ENCODE data around the gene ATP11A.

Gene ATP11A

GRCh38 chr13:112873851-112874750 lies 184.3 kb downstream of the ATP11A start:
- DNase-seq (ENCODE audit: low read depth) = peak; percentile 53

GRCh38 chr13:112874751-112875300 lies 185.0 kb downstream of the ATP11A start:
- H3K4me3 ChIP-seq (ENCODE audit: low read length) = no peak overlapping the region
- no peak for DNase-seq (ENCODE audit: low read depth)
- no peak for TF ChIP-seq CTCF (conservative IDR thresholded peaks at IDR 0.05; ENCODE audit: low read length)

More at GRCh38 chr13:112873851-112874750, 184.3 kb downstream of the ATP11A start:
- TF ChIP-seq CTCF (conservative IDR thresholded peaks at IDR 0.05; ENCODE audit: low read length) = peak; percentile 94
- H3K4me3 ChIP-seq (ENCODE audit: low read length) = no peak overlapping the region

GRCh38 chr13:112875627-112876026 lies 185.8 kb downstream of the ATP11A start:
- no peak for TF ChIP-seq CTCF (conservative IDR thresholded peaks at IDR 0.05; ENCODE audit: low read length)
- no peak overlapping the region for H3K4me3 ChIP-seq (ENCODE audit: low read length)
- DNase-seq (ENCODE audit: low read depth) = no peak

- DNase-seq (ENCODE audit: low read depth) = no peak
- H3K4me3 ChIP-seq (ENCODE audit: low read length) = no peak overlapping the region
- TF ChIP-seq CTCF (conservative IDR thresholded peaks at IDR 0.05; ENCODE audit: low read length) = no peak
Measured at GRCh38 chr13:112876305-112877000, 186.6 kb downstream of the ATP11A start.

- DNase-seq (ENCODE audit: low read depth) = no peak
Measured at GRCh38 chr13:112877066-112877465, 187.2 kb downstream of the ATP11A start.

GRCh38 chr13:112877539-112877938 lies 187.7 kb downstream of the ATP11A start:
- H3K4me3 ChIP-seq (ENCODE audit: low read length) = no peak overlapping the region
- no peak for DNase-seq (ENCODE audit: low read depth)
- no peak for TF ChIP-seq CTCF (conservative IDR thresholded peaks at IDR 0.05; ENCODE audit: low read length)

More at GRCh38 chr13:112877066-112877465, 187.2 kb downstream of the ATP11A start:
- no peak overlapping the region for H3K4me3 ChIP-seq (ENCODE audit: low read length)
- TF ChIP-seq CTCF (conservative IDR thresholded peaks at IDR 0.05; ENCODE audit: low read length) = no peak
